Activated naive CD8-positive, alpha-beta T cell treated with anti-CD3 and anti-CD28 coated beads for 36 hours (primary cell): ENCODE data around the gene CYGB. TPM values are rescaled to one million over a fixed set of nuclear protein-coding genes. Genes with fewer than 3 reads are reported as not detected.
"Not testable (repeated sequence)": the region's sequence is repeated elsewhere in the genome, so short reads cannot be mapped to it uniquely, and the experiment has no call there.

ENCODE experiments used
- DNase-seq: peaks from one replicate; pipeline ENCODE4 v3.0.0; 2021
- H3K27ac Mint-ChIP-seq: one replicate; pipeline ENCODE4 v1.8.0; 2022; ENCODE audit warnings: mild to moderate bottlenecking, moderate library complexity, mixed read lengths
- H3K27me3 Mint-ChIP-seq: one replicate; pipeline ENCODE4 v1.8.0; 2022; ENCODE audit warnings: mild to moderate bottlenecking, mixed read lengths
- H3K36me3 Mint-ChIP-seq: one replicate; pipeline ENCODE4 v1.8.0; 2021; ENCODE audit warnings: mild to moderate bottlenecking, mixed read lengths
- H3K4me1 Mint-ChIP-seq: one replicate; pipeline ENCODE4 v1.8.0; 2021; ENCODE audit warnings: mixed read lengths
- H3K4me3 Mint-ChIP-seq: one replicate; pipeline ENCODE4 v1.8.0; 2022; ENCODE audit warnings: mild to moderate bottlenecking, moderate library complexity, mixed read lengths
- H3K9me3 Mint-ChIP-seq: one replicate; pipeline ENCODE4 v1.8.0; 2022; ENCODE audit warnings: mixed read lengths
- total RNA-seq, 2 experiments: library from RNA; stranded (reverse); gene quantifications; one replicate each; pipeline ENCODE4 v1.2.3, GENCODE V29; 2021

The CYGB gene
- total RNA-seq, 2 experiments from 2014 or later = 0.33 to 0.62 TPM

- not testable (repeated sequence) for H3K27me3 Mint-ChIP-seq, H3K4me3 Mint-ChIP-seq, H3K36me3 Mint-ChIP-seq, H3K9me3 Mint-ChIP-seq, DNase-seq
- Mint-ChIP-seq H3K4me1 (peaks cover 32% of the 10 kb centered on the region), H3K27ac (peak overlapping the region; percentile 91)
Measured at GRCh38 chr17:76514355-76514754, 23.2 kb downstream of the CYGB start.

GRCh38 chr17:76513306-76513692 is 24.2 kb downstream of the CYGB start:
- H3K4me1 Mint-ChIP-seq = peaks cover 28% of the 10 kb centered on the region
- DNase-seq = no peak
- no peaks in the 10 kb centered on the region for H3K9me3 Mint-ChIP-seq
- H3K27ac Mint-ChIP-seq = peak overlapping the region; percentile 26
- H3K4me3 Mint-ChIP-seq = no peak overlapping the region
- H3K36me3 Mint-ChIP-seq = no peaks in the 10 kb centered on the region
- no peaks in the 10 kb centered on the region for H3K27me3 Mint-ChIP-seq

- Mint-ChIP-seq H3K4me3 (no peak overlapping the region), H3K9me3 (no peaks in the 10 kb centered on the region), H3K36me3 (no peaks in the 10 kb centered on the region), H3K27me3 (no peaks in the 10 kb centered on the region), H3K27ac (peak overlapping the region; percentile 26), H3K4me1 (peaks cover 24% of the 10 kb centered on the region)
- no peak for DNase-seq
Measured at GRCh38 chr17:76512366-76513305, 24.9 kb downstream of the CYGB start.

GRCh38 chr17:76511668-76512365 is 25.7 kb downstream of the CYGB start:
- Mint-ChIP-seq H3K27me3 (no peaks in the 10 kb centered on the region), H3K9me3 (no peaks in the 10 kb centered on the region), H3K4me1 (peaks cover 23% of the 10 kb centered on the region), H3K27ac (no peak overlapping the region), H3K4me3 (no peak overlapping the region), H3K36me3 (no peaks in the 10 kb centered on the region)
- no peak for DNase-seq

- H3K27me3 Mint-ChIP-seq = no peaks in the 10 kb centered on the region
- no peaks in the 10 kb centered on the region for H3K9me3 Mint-ChIP-seq
- H3K27ac Mint-ChIP-seq = no peak overlapping the region
- no peak overlapping the region for H3K4me3 Mint-ChIP-seq
- H3K4me1 Mint-ChIP-seq = peaks cover 18% of the 10 kb centered on the region
- H3K36me3 Mint-ChIP-seq = no peaks in the 10 kb centered on the region
- DNase-seq = no peak
Measured at GRCh38 chr17:76510831-76511244, 26.7 kb downstream of the CYGB start.

DNA sequence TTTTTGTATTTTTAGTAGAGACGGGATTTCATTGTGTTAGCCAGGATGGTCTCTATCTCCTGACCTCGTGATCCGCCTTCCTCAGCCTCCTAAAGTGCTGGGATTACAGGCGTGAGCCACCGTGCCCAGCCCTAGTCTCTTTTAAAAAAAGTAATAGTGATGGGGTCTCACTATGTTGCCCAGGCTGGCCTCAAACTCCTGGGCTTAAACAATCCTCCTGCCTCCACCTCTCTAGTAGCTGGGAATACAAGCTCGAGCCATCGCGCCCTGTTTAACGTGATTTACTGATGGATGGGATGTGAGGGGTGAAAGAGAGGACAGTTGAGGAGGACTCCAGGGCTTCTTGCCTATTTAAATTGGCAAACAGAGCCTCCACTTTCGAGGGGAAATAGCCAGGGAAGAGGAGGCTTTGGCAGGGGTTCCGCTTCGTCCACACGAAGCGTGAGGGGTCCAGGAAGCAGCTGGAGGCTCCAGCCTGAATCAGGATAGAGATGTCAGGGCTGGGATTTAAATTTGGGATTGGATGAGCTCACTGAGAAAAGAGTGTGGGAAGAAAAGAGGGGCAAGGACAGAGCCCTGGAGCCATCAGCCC is 28.9 kb downstream of the CYGB start:
- not testable (repeated sequence) for H3K27ac Mint-ChIP-seq, H3K36me3 Mint-ChIP-seq, H3K9me3 Mint-ChIP-seq, H3K4me1 Mint-ChIP-seq, H3K4me3 Mint-ChIP-seq, H3K27me3 Mint-ChIP-seq, DNase-seq

DNA sequence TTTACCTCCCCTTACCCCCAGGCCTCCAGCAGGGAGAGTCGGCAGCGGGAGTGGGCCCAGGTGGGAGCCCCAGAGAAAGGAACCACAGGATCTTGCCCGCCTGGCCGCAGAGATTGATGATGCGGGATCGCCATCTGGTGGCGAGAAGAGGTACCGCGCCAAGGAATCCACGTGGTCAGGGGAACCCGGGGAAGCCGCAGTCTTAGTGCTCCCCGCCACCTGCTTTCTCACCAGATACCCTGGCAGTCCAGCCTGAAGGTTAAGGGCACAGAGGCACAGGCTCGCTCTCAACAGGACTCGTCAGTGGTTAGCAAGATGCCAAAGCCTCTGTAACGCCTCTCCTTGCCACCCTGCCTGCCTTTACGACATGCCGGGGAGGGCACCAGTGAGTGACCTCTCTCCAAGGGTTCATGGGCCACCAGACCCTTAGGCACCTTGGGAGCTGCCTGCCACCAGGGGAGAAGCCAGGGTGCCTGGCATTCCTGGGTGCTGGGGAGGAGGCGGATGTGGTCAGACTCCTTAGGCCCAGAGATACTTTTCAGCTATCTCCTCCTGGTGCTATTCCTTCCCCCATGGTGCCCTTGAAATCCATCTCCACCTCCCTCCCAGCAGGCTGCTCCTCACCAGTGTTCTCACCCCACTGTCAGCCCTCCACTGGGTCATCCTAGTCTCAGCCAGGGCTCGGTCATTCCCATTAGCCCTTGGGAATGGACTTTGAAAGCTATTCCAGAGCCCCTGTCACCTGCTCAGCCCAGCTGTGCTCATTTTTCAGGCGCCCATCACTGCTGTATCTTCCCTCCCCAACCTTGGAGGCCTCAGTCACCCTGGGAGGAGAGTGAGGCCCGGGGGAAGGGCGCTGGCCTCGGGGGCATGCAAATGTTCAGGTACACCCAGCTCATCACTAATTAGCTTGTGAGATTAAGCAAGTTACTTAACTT is 30.8 kb downstream of the CYGB start:
- Mint-ChIP-seq H3K27ac (peak overlapping the region; percentile 69), H3K9me3 (no peaks in the 10 kb centered on the region), H3K4me3 (no peak overlapping the region)

DNA sequence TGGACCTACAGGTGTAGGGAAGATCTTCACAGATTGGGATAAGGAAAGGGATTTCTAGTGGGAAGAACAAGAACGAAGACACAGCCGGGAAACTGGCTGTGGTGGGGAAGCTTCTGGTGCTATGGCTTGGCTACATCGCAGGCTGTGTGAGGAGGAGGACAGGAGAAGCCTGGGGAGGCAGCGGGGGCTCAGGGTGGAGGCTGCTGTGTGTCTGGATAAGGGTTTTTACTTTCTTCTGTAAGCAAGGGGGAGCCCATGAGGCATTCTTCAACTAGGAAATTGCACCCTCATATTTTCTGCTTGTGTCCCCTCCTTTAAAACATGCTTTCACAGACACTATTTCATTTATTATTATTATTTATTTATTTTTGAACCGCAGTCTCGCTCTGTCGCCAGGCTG is 33.4 kb downstream of the CYGB start:
- H3K27ac Mint-ChIP-seq = no peak overlapping the region
- H3K36me3 Mint-ChIP-seq = peaks cover 2% of the 10 kb centered on the region
- H3K27me3 Mint-ChIP-seq = no peaks in the 10 kb centered on the region
- no peak for DNase-seq
- H3K9me3 Mint-ChIP-seq = no peaks in the 10 kb centered on the region
- no peak overlapping the region for H3K4me3 Mint-ChIP-seq
- peaks cover 19% of the 10 kb centered on the region for H3K4me1 Mint-ChIP-seq

More for the DNA sequence above, 30.8 kb downstream of the CYGB start:
- no peaks in the 10 kb centered on the region for H3K27me3 Mint-ChIP-seq
- H3K36me3 Mint-ChIP-seq = no peaks in the 10 kb centered on the region
- DNase-seq = peak; percentile 87
- H3K4me1 Mint-ChIP-seq = peaks cover 5% of the 10 kb centered on the region

DNA sequence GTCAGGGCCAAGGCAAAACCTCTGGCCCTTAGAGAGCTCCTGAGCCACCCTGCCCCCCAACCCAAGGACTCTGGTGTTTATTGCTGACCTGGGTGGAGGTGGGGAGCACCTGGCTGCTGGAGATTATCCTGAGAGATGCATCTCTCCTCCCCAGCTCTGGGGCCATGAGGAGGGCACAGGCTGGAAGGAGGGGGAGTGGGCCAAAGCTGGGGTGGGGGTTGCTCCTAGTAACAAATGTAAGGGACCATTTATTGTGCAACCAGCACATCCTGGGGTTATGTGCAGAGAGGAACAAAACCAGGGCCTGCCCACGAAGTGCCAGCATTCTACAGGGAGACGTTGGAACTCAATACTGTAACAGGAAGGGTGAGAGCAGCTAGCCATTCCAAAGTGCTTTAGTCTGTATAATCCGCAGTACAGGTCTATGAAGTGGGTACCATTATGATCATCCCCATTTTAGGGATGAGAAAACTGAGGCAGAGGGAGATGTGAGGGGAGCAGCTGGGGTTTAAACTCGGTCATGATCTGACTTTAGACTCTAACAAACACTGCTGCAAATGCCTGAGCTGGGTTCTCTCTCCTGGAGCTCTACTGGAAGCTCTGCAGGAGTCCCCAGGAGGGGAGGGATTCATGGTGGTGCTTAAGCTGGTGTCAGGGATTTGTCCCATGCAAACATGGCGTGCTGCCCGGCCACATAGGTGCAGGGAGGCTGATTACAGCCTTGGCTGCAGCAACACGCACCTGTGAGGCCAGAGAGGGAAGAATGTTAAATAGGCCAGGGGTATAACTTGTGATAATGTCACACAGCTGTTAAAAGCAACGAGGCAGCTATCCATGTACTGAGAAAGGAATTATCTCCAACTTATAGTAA is 34.9 kb downstream of the CYGB start:
- DNase-seq = no peak
- Mint-ChIP-seq H3K4me1 (peaks cover 24% of the 10 kb centered on the region), H3K36me3 (peaks cover 2% of the 10 kb centered on the region), H3K27ac (peak overlapping the region; percentile 51), H3K4me3 (no peak overlapping the region), H3K9me3 (no peaks in the 10 kb centered on the region), H3K27me3 (no peaks in the 10 kb centered on the region)

DNA sequence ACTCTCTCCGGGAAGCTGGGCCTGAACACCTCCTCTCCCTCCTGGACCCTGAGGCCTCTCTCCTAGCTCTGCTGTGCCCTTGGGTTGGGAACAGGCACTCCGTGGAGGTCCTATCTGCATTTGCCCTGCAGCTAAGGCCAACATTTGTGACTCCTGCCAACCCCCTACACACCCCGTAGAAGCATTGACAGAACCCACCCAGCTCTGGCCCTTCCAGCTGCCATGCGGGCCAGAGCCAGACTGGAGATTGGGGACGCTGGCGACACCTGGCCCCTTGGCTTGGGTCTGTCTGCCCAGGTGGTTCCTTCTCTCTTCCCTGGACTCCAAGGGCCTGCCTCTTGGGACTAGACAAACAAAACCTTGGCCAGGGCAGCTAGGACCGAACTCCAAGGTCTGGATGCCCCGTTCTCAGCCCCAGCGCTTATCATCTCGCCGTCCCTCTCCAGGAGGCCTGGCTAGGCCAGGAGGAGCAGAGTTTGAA is 35.6 kb downstream of the CYGB start:
- H3K4me1 Mint-ChIP-seq = peaks cover 26% of the 10 kb centered on the region
- no peak for DNase-seq

DNA sequence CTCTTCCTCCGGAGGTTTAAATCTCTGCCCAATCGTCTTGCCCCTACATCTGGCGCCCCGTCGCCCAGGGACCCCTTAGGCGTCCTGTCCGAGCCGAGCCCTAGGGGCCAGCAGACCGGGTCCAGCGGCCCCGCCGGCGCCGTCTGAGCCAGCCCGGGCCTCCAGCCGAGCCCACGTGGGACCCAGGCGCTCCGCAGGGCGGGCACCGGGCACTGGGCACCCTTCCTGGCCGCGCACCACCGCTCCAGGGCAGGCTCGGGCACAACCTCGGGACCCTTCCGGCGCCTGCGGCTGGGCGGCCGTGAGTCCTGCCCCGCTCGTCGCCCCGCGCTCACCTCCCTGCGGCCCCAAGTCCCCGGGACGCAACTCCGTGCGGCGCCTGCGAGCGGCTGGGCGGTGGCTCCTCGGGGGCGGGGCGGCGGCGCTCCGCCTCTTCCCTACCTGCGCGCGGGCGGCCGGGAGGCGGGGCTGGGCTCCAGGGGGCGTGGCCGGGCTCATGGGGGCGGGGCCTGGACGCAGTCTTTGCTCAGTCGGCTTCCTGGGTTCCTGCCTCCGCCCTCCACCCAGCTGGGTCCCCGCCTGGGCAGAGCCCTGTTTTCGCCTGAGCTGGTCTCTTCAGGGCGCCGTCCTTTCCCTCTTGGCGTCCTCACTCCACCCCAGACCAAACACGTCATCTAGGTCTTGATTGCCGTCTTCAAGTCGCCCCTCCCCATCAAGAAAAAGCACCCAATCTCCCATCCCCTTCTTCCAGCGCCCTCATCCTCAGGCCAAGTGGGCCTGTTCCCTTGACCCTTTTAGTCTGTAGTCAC is 36.3 kb downstream of the CYGB start, which contains the start of gene RHBDF2:
Gene RHBDF2, minus strand, starts transcription at position 406 of the 809 bp plus-strand sequence. CDS start 19,899 bp downstream, outside the sequence.
- H3K9me3 Mint-ChIP-seq = no peaks in the 10 kb centered on the region
- peaks cover 2% of the 10 kb centered on the region for H3K36me3 Mint-ChIP-seq
- H3K4me1 Mint-ChIP-seq = peaks cover 27% of the 10 kb centered on the region
- peak within 1 kb of the TSS; percentile 92 for H3K27ac Mint-ChIP-seq
- H3K27me3 Mint-ChIP-seq = no peaks in the 10 kb centered on the region
- peak; percentile 97 for DNase-seq
- peak within 1 kb of the TSS; percentile 90 for H3K4me3 Mint-ChIP-seq

More for the DNA sequence above, 35.6 kb downstream of the CYGB start:
- peak overlapping the region; percentile 80 for H3K4me3 Mint-ChIP-seq
- peak overlapping the region; percentile 92 for H3K27ac Mint-ChIP-seq
- no peaks in the 10 kb centered on the region for H3K9me3 Mint-ChIP-seq
- H3K36me3 Mint-ChIP-seq = peaks cover 2% of the 10 kb centered on the region
- H3K27me3 Mint-ChIP-seq = no peaks in the 10 kb centered on the region

- Mint-ChIP-seq H3K4me1 (peaks cover 27% of the 10 kb centered on the region), H3K27ac (peak overlapping the region; percentile 74), H3K36me3 (peaks cover 2% of the 10 kb centered on the region), H3K4me3 (peak overlapping the region; percentile 90), H3K27me3 (no peaks in the 10 kb centered on the region), H3K9me3 (no peaks in the 10 kb centered on the region)
- DNase-seq = no peak
Measured at GRCh38 chr17:76500747-76501017, 36.8 kb downstream of the CYGB start.
